ENCODE data around the gene LTN1. TPM values are rescaled to one million over a fixed set of nuclear protein-coding genes. Genes with fewer than 3 reads are reported as not detected.

LTN1 gene
- total RNA-seq, 2 donors from 2014 or later: 12.3 to 18.2 TPM

DNA sequence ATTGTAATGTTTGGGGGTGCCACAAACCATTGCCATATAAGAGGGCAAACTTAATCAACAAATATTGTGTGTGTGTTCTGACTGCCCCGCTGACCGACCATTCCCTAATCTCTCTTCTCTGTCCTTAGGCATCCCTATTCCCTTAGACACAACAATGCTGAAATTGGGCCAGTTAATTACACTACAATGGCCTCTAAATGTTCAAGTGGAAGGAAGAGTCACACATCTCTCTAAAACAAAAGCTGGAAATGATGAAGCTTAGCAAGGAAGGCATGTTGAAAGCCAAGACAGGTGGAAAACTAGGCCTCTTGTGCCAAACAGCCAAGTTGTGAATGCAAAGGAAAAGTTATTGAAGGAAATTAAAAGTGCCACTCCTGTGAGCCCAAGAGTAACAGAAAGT lies 30.2 kb downstream of the LTN1 start:
- Histone ChIP-seq H3K4me1 (no peaks in the 10 kb centered on the region), H3K9me3 (no peaks in the 10 kb centered on the region), H3K36me3 (peaks cover 62% of the 10 kb centered on the region), H3K27ac (no peak overlapping the region), H3K27me3 (no peaks in the 10 kb centered on the region), H3K4me3 (no peak overlapping the region)
- no peak for DNase-seq (ENCODE audit: low spot score)
- TF ChIP-seq, protein P1, sequence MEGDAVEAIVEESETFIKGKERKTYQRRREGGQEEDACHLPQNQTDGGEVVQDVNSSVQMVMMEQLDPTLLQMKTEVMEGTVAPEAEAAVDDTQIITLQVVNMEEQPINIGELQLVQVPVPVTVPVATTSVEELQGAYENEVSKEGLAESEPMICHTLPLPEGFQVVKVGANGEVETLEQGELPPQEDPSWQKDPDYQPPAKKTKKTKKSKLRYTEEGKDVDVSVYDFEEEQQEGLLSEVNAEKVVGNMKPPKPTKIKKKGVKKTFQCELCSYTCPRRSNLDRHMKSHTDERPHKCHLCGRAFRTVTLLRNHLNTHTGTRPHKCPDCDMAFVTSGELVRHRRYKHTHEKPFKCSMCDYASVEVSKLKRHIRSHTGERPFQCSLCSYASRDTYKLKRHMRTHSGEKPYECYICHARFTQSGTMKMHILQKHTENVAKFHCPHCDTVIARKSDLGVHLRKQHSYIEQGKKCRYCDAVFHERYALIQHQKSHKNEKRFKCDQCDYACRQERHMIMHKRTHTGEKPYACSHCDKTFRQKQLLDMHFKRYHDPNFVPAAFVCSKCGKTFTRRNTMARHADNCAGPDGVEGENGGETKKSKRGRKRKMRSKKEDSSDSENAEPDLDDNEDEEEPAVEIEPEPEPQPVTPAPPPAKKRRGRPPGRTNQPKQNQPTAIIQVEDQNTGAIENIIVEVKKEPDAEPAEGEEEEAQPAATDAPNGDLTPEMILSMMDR (IDR thresholded peaks at IDR 0.05): no peak

DNA sequence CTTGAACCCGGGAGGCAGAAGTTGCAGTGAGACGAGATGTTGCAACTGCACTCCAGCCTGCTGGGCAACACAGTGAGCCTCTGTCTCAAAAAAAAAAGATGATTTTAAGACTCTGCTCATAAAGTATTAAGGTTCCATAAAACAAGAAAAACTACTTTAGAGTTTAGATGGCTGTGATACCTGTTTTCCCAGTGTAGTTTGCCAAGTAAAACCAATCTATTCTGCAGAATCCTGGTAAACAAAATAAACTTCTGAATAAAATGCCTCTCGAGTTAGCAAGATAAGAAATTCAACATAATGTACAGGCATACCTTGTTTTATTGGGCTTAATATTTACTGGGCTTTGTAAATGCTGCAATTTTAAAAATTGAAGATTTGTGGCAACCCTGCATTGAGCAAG lies 30.8 kb downstream of the LTN1 start:
- Histone ChIP-seq H3K9me3 (no peaks in the 10 kb centered on the region), H3K27me3 (no peaks in the 10 kb centered on the region), H3K36me3 (peaks cover 57% of the 10 kb centered on the region), H3K4me1 (no peaks in the 10 kb centered on the region), H3K4me3 (no peak overlapping the region), H3K27ac (no peak overlapping the region)
- DNase-seq (ENCODE audit: low spot score): no peak
- TF ChIP-seq, protein P1 (IDR thresholded peaks at IDR 0.05): no peak

DNA sequence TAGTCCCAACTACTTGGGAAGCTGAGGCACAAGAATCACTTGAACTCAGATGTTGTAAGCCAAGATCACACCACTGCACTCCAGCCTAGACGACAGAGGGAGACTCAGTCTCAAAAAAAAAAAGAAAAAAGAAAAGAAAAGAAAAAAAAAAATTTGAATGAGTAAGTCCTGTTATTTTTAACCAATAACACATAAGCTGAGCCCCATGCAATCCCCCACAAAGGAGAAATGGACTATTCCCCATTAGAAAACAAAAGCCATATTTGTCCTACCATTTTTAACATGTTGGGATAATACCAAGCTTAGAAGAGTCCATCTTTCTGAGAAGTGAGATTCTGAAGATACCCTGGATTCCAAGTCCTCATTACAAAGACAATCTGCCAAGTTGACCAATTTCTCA lies 32.4 kb downstream of the LTN1 start:
- peaks cover 59% of the 10 kb centered on the region for H3K36me3 ChIP-seq
- no peak for DNase-seq (ENCODE audit: low spot score)

GRCh38 chr21:28959367-28960099 lies 33.1 kb downstream of the LTN1 start:
- Histone ChIP-seq H3K27me3 (no peaks in the 10 kb centered on the region), H3K4me1 (no peaks in the 10 kb centered on the region), H3K9me3 (no peaks in the 10 kb centered on the region), H3K4me3 (no peak overlapping the region), H3K36me3 (peaks cover 52% of the 10 kb centered on the region), H3K27ac (no peak overlapping the region)
- no peak for DNase-seq (ENCODE audit: low spot score)
- TF ChIP-seq, protein P1 (IDR thresholded peaks at IDR 0.05): no peak

More for the DNA sequence above, 32.4 kb downstream of the LTN1 start:
- no peaks in the 10 kb centered on the region for H3K9me3 ChIP-seq
- no peak overlapping the region for H3K27ac ChIP-seq
- no peak overlapping the region for H3K4me3 ChIP-seq
- no peaks in the 10 kb centered on the region for H3K4me1 ChIP-seq
- TF ChIP-seq, protein P1 (IDR thresholded peaks at IDR 0.05): no peak
- no peaks in the 10 kb centered on the region for H3K27me3 ChIP-seq

DNA sequence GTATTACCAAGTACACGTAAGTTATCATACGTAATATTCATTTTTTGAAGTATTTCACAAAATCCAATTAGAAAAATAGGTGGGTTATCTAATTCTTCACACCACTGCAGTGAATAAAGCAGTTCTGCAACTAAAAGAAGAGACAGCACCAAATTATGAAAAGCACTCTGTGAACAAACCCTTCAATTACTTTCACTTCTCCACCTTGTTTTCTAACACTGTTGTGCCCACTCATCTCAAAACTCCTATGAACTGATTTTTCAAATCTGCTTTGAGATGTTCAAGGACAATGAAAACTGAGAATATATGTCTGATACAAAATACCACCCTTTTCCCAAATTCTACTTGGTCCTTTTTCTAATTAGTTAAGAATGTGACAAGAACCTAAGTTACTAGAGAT lies 39.4 kb downstream of the LTN1 start:
- no peaks in the 10 kb centered on the region for H3K27me3 ChIP-seq
- peaks cover 49% of the 10 kb centered on the region for H3K36me3 ChIP-seq
- no peak overlapping the region for H3K4me3 ChIP-seq
- H3K27ac ChIP-seq: no peak overlapping the region
- TF ChIP-seq, protein P1 (IDR thresholded peaks at IDR 0.05): no peak
- no peaks in the 10 kb centered on the region for H3K4me1 ChIP-seq
- DNase-seq (ENCODE audit: low spot score): no peak
- no peaks in the 10 kb centered on the region for H3K9me3 ChIP-seq

DNA sequence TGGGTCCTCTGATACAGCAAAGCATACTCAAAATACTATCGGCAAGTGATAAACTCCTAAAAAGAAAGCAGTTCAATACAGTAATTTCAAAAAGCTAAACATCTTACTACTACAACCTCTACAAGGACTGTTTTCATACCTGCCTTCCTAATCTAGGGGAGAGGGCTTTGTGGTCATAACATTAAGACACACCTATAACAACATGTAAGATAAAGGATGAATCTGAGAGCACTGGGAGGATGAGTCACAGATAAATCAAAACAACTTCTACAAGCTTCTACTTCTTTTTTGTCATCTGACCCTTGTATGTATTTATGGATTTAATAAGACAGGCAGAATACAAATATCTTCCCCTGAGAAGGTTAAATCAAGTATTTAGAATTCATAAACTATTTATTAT lies 40.0 kb downstream of the LTN1 start:
- no peak overlapping the region for H3K27ac ChIP-seq
- no peak overlapping the region for H3K4me3 ChIP-seq
- TF ChIP-seq, protein P1 (IDR thresholded peaks at IDR 0.05): no peak
- H3K9me3 ChIP-seq: no peaks in the 10 kb centered on the region
- DNase-seq (ENCODE audit: low spot score): no peak
- no peaks in the 10 kb centered on the region for H3K4me1 ChIP-seq
- H3K27me3 ChIP-seq: no peaks in the 10 kb centered on the region
- peaks cover 49% of the 10 kb centered on the region for H3K36me3 ChIP-seq

Measured in right atrium auricular region (tissue), 2 donors.